ENCODE data around the gene PRDX3.

The PRDX3 gene

GRCh38 chr10:119166564-119166963, 12.0 kb downstream of the PRDX3 start:
- Histone ChIP-seq H3K4me3 (ENCODE audit: low read depth in 1 of 2, low read length in 1 of 2) (peak overlapping the region; percentile 85 to 93), H3K27me3 (no peaks in the 10 kb centered on the region), H3K27ac (peak overlapping the region; percentile 83)

GRCh38 chr10:119166118-119166500, 12.5 kb downstream of the PRDX3 start:
- H3K27me3 ChIP-seq: no peaks in the 10 kb centered on the region
- no peaks in the 10 kb centered on the region for H3K9me3 ChIP-seq
- H3K36me3 ChIP-seq: peaks cover 38% of the 10 kb centered on the region
- no peak for TF ChIP-seq CTCF (IDR thresholded peaks at IDR 0.05)
- H3K4me1 ChIP-seq (ENCODE audit: control insufficient read depth in 1 of 2, insufficient read depth in 1 of 2, low read depth in 1 of 2, low read length in 1 of 2): peaks cover 19 to 21% of the 10 kb centered on the region in 2 experiments
- H3K27ac ChIP-seq: peak overlapping the region; percentile 83
- H3K4me3 ChIP-seq (ENCODE audit: low read depth in 1 of 2, low read length in 1 of 2): peak overlapping the region; percentile 85 to 93

More at GRCh38 chr10:119166564-119166963, 12.0 kb downstream of the PRDX3 start:
- peaks cover 19 to 21% of the 10 kb centered on the region in 2 experiments for H3K4me1 ChIP-seq (ENCODE audit: control insufficient read depth in 1 of 2, insufficient read depth in 1 of 2, low read depth in 1 of 2, low read length in 1 of 2)
- no peaks in the 10 kb centered on the region for H3K9me3 ChIP-seq
- TF ChIP-seq CTCF (IDR thresholded peaks at IDR 0.05): no peak
- H3K36me3 ChIP-seq: peaks cover 42% of the 10 kb centered on the region

- no peaks in the 10 kb centered on the region for H3K9me3 ChIP-seq
- H3K4me1 ChIP-seq (ENCODE audit: control insufficient read depth in 1 of 2, insufficient read depth in 1 of 2, low read depth in 1 of 2, low read length in 1 of 2): peaks cover 19 to 21% of the 10 kb centered on the region in 2 experiments
- no peaks in the 10 kb centered on the region for H3K27me3 ChIP-seq
- peak; percentile 64 for TF ChIP-seq CTCF (IDR thresholded peaks at IDR 0.05)
- H3K4me3 ChIP-seq (ENCODE audit: low read depth in 1 of 2, low read length in 1 of 2): peak within 1 kb of the TSS; percentile 85 to 93
- peak within 1 kb of the TSS; percentile 83 for H3K27ac ChIP-seq
- peaks cover 33% of the 10 kb centered on the region for H3K36me3 ChIP-seq
These were observed 13.2 kb downstream of the PRDX3 start, which contains the start of gene SFXN4 for GRCh38 chr10:119165171-119166117. Gene SFXN4, minus strand, starts transcription at chr10:119165714. Its CDS starts 67 bp downstream, at chr10:119165647.

GRCh38 chr10:119162452-119163092, 16.0 kb downstream of the PRDX3 start:
- no peak for TF ChIP-seq CTCF (IDR thresholded peaks at IDR 0.05)
- Histone ChIP-seq H3K4me3 (ENCODE audit: low read depth in 1 of 2, low read length in 1 of 2) (no peak overlapping the region), H3K27ac (no peak overlapping the region), H3K36me3 (peaks cover 14% of the 10 kb centered on the region), H3K27me3 (no peaks in the 10 kb centered on the region), H3K4me1 (ENCODE audit: control insufficient read depth in 1 of 2, insufficient read depth in 1 of 2, low read depth in 1 of 2, low read length in 1 of 2) (peaks cover 19 to 21% of the 10 kb centered on the region in 2 experiments), H3K9me3 (no peaks in the 10 kb centered on the region)

- Histone ChIP-seq H3K27me3 (no peaks in the 10 kb centered on the region), H3K4me3 (ENCODE audit: low read depth in 1 of 2, low read length in 1 of 2) (no peak overlapping the region), H3K9me3 (no peaks in the 10 kb centered on the region), H3K36me3 (peaks cover 8% of the 10 kb centered on the region), H3K27ac (no peak overlapping the region), H3K4me1 (ENCODE audit: control insufficient read depth in 1 of 2, insufficient read depth in 1 of 2, low read depth in 1 of 2, low read length in 1 of 2) (peaks cover 19% of the 10 kb centered on the region in 2 experiments)
- TF ChIP-seq CTCF (IDR thresholded peaks at IDR 0.05): no peak
These were observed 16.7 kb downstream of the PRDX3 start for GRCh38 chr10:119161680-119162451.

Measured in neutrophil (primary cell).